Measurements from ENCODE around the gene SMOC2.

The SMOC2 gene

DNA sequence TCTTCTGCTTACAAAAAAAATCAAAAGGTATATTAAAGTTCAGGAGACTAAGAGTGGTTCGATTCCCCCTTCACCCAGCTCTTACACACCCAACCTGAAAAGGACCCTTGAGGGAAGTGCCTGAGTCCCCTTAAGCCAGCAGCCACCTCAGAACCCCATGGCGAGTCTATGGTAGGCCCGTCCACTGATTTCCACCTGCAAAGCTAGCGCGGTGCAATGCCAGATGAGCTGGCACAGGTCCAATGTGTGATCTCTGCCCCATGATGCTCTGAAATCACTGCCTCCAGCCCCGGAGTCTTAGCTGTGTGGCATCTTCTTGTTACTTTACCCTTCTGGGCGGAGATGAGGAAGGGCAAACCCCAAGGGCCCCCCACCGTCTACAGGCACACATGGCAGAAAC lies 109.3 kb downstream of the SMOC2 start:
- DNase-seq (ENCODE audit: extremely low read depth, low read depth), result no peak
- TF ChIP-seq, protein P1, sequence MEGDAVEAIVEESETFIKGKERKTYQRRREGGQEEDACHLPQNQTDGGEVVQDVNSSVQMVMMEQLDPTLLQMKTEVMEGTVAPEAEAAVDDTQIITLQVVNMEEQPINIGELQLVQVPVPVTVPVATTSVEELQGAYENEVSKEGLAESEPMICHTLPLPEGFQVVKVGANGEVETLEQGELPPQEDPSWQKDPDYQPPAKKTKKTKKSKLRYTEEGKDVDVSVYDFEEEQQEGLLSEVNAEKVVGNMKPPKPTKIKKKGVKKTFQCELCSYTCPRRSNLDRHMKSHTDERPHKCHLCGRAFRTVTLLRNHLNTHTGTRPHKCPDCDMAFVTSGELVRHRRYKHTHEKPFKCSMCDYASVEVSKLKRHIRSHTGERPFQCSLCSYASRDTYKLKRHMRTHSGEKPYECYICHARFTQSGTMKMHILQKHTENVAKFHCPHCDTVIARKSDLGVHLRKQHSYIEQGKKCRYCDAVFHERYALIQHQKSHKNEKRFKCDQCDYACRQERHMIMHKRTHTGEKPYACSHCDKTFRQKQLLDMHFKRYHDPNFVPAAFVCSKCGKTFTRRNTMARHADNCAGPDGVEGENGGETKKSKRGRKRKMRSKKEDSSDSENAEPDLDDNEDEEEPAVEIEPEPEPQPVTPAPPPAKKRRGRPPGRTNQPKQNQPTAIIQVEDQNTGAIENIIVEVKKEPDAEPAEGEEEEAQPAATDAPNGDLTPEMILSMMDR (IDR thresholded peaks at IDR 0.05; ENCODE audit: low read depth, low read length), result no peak

DNA sequence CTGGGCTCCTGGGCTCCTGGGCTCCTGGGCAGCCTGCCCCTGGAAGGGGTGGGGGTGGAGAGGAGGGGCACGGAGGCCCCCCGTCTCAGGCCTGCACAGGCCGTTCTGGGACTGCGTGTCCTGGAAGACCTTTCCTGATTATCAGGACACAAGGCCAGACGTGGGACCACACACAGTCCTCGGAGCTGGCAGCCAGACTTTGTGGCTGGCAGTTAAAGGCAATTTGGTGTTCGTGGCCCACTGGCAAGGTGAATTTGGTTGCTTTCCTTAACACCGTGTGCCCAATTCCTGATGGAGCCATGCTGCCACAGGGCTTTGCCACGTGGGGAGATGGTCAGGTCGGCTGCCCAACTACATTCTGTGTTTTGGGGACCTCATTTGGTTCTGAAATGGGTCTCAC lies 113.5 kb downstream of the SMOC2 start:
- TF ChIP-seq, protein P1 (IDR thresholded peaks at IDR 0.05; ENCODE audit: low read depth, low read length), result no peak

DNA sequence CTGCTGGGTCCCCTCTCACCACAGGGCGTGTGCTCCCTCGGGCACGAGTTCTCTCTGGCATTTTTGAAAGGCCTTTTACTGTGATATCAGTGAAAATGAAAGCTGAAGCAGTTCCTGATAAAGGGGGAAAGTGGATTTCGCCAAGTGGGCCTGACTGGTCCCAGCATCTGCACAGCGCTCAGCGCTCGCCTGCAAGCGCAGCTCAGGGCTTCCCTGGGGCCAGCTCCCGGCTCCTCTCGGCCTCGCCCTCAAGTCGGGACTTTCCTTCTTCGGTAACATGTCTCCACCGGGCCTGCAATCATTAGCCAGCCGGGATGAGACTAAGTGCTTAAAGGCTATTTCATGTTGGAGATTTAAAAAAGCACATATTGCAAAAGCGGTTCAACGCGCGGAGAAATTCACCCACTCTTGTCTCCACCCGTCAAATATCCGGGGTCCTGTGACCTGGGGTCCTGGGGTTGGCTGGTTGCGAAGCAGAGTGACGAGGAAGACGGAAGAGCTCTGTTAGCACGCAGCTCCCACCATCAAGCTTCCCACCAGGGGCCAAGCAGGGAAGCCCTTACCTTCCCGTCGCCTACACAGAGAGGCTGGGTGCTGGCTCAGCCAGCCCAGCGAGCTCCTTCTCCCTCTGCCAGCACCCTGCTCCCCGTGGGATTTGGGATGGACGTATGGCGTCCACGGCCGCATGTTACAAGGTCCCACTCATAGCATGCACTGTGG lies 114.1 kb downstream of the SMOC2 start:
- TF ChIP-seq, protein P1 (IDR thresholded peaks at IDR 0.05; ENCODE audit: low read depth, low read length), result no peak
- no peak for DNase-seq (ENCODE audit: extremely low read depth, low read depth)

More for the DNA sequence above, 113.5 kb downstream of the SMOC2 start:
- DNase-seq (ENCODE audit: extremely low read depth, low read depth), result no peak

DNA sequence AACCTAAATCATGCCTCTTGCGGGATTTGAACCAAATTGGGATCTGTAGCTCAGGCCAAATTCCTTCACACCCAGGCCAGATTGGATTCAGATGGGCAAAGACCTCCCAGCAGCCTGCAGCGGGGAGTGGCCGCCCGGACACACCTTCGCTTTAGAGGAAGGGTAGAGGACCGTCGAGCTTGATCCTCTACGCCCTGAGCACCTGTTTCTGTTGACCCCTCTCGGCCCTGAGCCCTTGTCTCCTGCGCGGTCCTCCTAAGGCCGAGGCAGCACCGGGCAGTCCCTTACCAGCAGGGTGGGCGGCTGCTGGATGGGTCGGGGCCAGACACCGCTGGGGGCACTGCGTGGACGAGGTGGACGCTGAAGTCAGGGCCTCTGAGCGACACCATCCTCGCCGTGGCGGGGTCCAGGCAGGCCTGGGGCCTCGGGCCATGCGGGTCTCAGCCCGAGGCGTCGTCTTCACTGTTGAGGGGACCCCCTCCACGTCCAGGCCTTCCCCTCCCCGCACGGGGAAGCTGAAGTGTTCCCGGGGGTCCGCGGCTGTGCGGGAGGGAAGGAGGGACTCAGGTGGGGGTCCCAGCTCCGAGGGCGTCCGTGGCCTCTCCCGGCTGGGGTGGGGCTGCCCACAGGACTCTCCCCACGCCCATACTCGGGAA lies 114.8 kb downstream of the SMOC2 start:
- TF ChIP-seq, protein P1 (IDR thresholded peaks at IDR 0.05; ENCODE audit: low read depth, low read length), result no peak
- no peak for DNase-seq (ENCODE audit: extremely low read depth, low read depth)

DNA sequence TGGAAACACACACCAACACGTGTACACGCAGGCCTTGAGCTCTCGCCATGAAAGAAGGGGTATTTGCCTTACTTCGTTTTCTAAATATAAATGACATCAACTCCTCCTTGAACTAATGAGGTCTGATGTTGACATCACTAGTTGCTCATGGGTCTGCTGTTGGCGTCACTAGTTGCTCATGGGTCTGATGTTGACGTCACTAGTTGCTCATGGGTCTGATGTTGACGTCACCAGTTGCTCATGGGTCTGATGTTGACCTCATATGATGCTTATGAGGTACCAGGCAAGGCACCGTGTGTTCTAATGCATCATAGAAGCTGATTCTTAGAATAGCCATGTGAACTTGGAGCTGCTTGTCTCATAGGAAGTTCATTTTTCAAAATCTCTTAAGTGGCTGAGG lies 116.5 kb downstream of the SMOC2 start:
- TF ChIP-seq, protein P1 (IDR thresholded peaks at IDR 0.05; ENCODE audit: low read depth, low read length), result no peak

DNA sequence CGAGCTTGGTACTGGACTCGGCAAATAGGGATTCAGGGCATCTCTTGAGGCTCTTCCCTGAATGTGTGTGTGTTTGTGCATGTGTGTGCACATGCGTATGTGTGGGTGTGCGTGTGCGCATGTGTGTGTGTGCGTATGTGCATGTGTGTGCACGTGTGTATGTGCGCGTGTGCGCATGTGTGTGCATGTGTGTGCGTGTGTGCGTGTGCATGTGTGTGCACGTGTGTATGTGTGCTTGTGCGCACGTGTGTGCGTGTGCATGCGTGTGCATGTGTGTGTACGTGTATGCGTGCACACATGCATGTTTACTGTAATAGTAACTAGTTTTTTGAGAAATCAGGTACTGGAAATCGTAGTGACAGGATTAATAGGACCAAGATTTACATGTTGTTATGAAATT lies 117.7 kb downstream of the SMOC2 start:
- DNase-seq (ENCODE audit: extremely low read depth, low read depth), result no peak
- TF ChIP-seq, protein P1 (IDR thresholded peaks at IDR 0.05; ENCODE audit: low read depth, low read length), result no peak

More for the DNA sequence above, 116.5 kb downstream of the SMOC2 start:
- no peak for DNase-seq (ENCODE audit: extremely low read depth, low read depth)

DNA sequence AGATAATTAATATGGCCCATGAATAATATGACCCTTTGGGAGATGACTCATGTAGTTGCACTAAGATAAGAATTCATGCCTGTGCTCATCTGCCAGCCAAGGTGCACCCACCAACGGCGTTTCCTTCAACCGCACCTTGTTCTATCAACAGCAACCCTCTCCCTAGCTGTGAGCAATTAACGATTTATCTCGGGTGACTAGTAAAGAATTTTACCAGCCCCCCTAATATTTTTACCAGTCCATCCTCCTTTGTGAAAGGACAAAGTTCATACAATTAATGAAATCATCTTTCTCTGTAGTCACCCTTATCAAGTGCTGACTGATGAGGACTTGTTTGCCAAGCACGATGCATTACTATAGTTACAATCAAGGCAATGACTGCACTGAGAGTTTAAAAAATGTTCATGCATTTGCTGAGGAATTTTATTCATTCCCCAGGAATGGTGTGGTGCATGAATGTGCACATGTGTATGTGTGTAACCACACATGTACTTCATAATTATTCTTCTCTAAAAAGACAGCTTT lies 118.7 kb downstream of the SMOC2 start:
- TF ChIP-seq, protein P1 (IDR thresholded peaks at IDR 0.05; ENCODE audit: low read depth, low read length), result no peak
- DNase-seq (ENCODE audit: extremely low read depth, low read depth), result no peak

Data from AG09319 (cell line).